Activated B cell treated with CpG ODN at 0.5 μM for 24 hours (primary cell): ENCODE results near the gene MPC1. TPM values are rescaled to one million over a fixed set of nuclear protein-coding genes. Genes with fewer than 3 reads are reported as not detected.

Source experiments
- ATAC-seq: fragments of 200-7000 bp; cut with Tn5 transposase; one replicate; pipeline ENCODE4 v1.10.0; 2021; ENCODE audit warnings: low read depth, mild to moderate bottlenecking, moderate library complexity
- CTCF ChIA-PET: fragments of 350-600 bp; sonication (Branson Sonifier 250); formaldehyde crosslinking; loops from one replicate; lab custom pipeline; 2021; ENCODE audit warnings: antibody characterized with exemption; lab: Charles Lee
- POLR2A ChIA-PET: fragments of 350-600 bp; sonication (Branson Sonifier 250); formaldehyde crosslinking; loops from one replicate; lab custom pipeline; 2021; ENCODE audit warnings: antibody characterized with exemption; lab: Charles Lee
- DNase-seq: peaks from one replicate; pipeline ENCODE4 v3.0.0; 2022
- H3K27ac Mint-ChIP-seq: one replicate; pipeline ENCODE4 v1.8.0; 2020; ENCODE audit warnings: mixed read lengths
- H3K27me3 Mint-ChIP-seq: one replicate; pipeline ENCODE4 v1.8.0; 2021; ENCODE audit warnings: mixed read lengths
- H3K36me3 Mint-ChIP-seq: one replicate; pipeline ENCODE4 v1.8.0; 2021; ENCODE audit warnings: low read depth, mixed read lengths
- H3K4me1 Mint-ChIP-seq: one replicate; pipeline ENCODE4 v1.8.0; 2021; ENCODE audit warnings: mixed read lengths
- H3K4me3 Mint-ChIP-seq: one replicate; pipeline ENCODE4 v1.8.0; 2020; ENCODE audit warnings: mild to moderate bottlenecking, mixed read lengths
- H3K9me3 Mint-ChIP-seq: one replicate; pipeline ENCODE4 v1.8.0; 2020; ENCODE audit warnings: mixed read lengths
- CTCF ChIP-seq: fragments of 200-600 bp; IDR thresholded peaks from one replicate; pipeline ENCODE4 v1.8.0; 2022; ENCODE audit warnings: antibody characterized with exemption, mild to moderate bottlenecking
- intact Hi-C: fragments of 100-400 bp; cut with micrococcal nuclease; formaldehyde crosslinking; loops from one replicate; pipeline ENCODE4 v1.15.1; 2024
- total RNA-seq: library from RNA; stranded (reverse); gene quantifications from 2 replicates; pipeline ENCODE4 v1.2.3, GENCODE V29; 2022

Gene MPC1
- total RNA-seq, 1 donor from 2014 or later = 17.3 TPM

- DNase-seq = no peak
- ATAC-seq = no peak
- no peak for TF ChIP-seq CTCF
- Mint-ChIP-seq H3K4me3 (no peak overlapping the region), H3K9me3 (no peaks in the 10 kb centered on the region), H3K27ac (no peak overlapping the region), H3K4me1 (peaks cover 2% of the 10 kb centered on the region), H3K27me3 (no peaks in the 10 kb centered on the region), H3K36me3 (peaks cover 17% of the 10 kb centered on the region)
- intact Hi-C loops = no loop called here
- ChIA-PET POLR2A (no interaction called here), CTCF (no interaction called here)
Observed at GRCh38 chr6:166315436-166315835, 67.3 kb downstream of the MPC1 start.

Other genes starting within 250 kb of the MPC1 start
- 0.10 and 0.24 TPM in 2 replicates for gene TBXT, start 215.1 kb downstream of the MPC1 start, total RNA-seq
- gene PRR18, start 74.5 kb downstream of the MPC1 start, total RNA-seq = 0.10 TPM in 1 of 2 replicates, not detected in the other
- 44.6 and 49.5 TPM in 2 replicates for gene SFT2D1, start 40.4 kb downstream of the MPC1 start, total RNA-seq
- 1.8 and 2.3 TPM in 2 replicates for gene RAMACL, start 203.7 kb upstream of the MPC1 start, total RNA-seq
- gene RPS6KA2, start 244.3 kb upstream of the MPC1 start, total RNA-seq = 13.9 and 14.4 TPM in 2 replicates